Left kidney (tissue), 2 donors: ENCODE measurements around the gene ASB6. TPM values are rescaled to one million over a fixed set of nuclear protein-coding genes. Genes with fewer than 3 reads are reported as not detected.

Source experiments
- DNase-seq: peaks from one replicate; pipeline ENCODE4 v3.0.0-alpha.2; 2013
- polyA plus RNA-seq: library from polyadenylated mRNA; unstranded; fragments of 120-200 nt; gene quantifications from one replicate; pipeline ENCODE4 v1.2.1, GENCODE V29; 2013; ENCODE audit not compliant: insufficient read length

ASB6 gene
- polyA plus RNA-seq, 1 donor, result 16.4 TPM

DNA sequence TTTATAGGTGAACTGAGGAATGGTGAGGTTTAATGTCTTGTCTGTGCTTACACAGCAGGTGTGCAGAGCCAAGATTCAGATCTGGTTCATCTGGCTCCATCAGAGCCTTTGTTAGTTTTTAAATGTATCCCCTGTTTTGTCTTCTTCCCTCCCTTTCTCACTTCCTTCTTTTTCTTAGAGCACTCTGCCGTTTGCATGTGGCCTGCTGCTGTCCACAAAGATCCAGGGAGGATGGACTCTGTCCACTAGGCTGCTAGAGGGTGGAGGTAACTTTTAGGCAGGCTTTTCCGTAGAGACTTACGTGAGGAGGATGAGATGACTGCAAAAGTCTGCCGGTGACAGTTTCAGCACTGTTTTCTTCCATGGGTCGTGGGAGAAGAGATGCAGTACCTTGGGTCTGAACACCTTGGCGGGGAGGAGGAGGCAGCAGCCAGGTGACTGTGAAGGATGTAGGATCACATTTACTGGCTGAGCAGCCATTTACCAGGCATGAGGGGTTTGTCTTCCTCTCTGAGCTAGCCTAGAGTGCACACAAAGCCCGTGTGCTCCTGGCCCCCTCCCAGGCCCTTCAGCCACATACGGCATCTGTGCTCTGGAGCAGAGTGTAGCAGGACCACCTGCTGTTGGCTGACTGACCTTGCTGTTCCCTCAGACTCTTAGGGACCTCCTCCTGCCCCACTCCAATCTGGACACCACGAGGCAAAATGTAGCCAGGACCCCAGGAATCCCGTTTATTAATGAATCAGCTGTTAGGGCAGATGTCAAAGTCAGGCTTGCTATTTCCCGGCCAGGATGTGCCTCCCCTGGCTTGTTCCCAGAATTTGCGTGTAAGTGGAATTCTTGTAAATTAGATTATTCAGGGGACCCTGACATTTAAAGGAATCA, 14.2 kb downstream of the ASB6 start:
- DNase-seq, result no peak

GRCh38 chr9:129626625-129627284, 15.2 kb downstream of the ASB6 start:
- no peak for DNase-seq

GRCh38 chr9:129626079-129626624, 15.8 kb downstream of the ASB6 start, which contains the start of gene NTMT1:
Gene NTMT1, plus strand, starts transcription at chr9:129626163. Its CDS starts 6,541 bp downstream, at chr9:129632704.
- DNase-seq, result peak; percentile 79

GRCh38 chr9:129624947-129625346, 17.0 kb downstream of the ASB6 start:
- DNase-seq, result no peak

- DNase-seq, result no peak
Observed at GRCh38 chr9:129624168-129624759, 17.7 kb downstream of the ASB6 start.

DNA sequence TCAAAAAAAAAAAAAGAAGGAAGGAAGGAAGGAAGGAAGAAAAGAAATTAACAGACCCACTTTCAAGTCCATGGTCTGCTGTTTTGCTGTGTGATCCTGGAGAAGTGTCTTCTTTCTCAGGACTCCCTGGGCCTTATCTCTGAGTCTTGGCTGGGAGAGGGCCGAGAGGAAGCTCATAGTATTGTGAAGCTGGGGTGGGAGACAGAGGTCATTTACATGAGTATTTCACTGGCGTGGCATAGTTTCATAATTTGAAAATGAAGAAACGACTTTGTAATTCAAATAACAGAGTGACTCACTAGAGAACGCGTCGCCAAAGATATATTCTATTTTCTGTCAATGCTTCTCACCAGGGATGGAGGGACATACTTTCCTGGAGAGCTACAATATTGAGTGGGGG, 18.6 kb downstream of the ASB6 start:
- no peak for DNase-seq

DNA sequence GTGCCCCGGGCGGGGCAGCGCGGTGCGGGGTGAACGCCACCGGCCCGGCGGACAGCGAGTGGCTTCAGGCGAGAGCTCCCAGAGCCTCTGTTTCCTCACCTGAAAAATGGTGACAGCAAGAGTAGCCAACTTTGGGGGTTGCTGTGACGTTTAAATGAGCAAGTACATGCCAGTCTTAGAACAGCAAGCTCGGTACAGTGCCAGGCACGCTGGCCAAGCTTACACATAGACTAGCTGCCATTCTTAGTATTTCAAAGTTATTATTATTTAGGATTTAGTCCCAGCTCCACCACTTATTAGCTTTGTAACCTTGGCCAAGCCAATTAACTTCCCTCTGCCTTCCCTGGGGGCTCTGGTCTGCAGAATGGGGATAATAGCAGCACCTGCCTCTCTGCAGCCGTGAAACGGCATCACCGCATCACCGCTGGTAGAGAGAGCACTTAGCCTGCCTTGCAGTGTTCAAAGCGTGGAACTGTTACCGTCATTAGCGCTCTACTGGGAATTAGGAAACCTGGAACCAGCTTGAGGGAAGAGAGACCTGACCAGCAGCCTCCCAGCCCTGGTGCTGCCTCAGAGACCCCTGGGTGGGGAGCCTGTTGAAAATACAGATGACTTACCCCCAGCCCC, 21.2 kb downstream of the ASB6 start, which contains the start of gene C9orf50:
C9orf50 (minus strand) TSS at position 433 of the 627 bp plus-strand sequence. CDS start 527 bp downstream, outside the sequence.
- DNase-seq, result no peak

DNA sequence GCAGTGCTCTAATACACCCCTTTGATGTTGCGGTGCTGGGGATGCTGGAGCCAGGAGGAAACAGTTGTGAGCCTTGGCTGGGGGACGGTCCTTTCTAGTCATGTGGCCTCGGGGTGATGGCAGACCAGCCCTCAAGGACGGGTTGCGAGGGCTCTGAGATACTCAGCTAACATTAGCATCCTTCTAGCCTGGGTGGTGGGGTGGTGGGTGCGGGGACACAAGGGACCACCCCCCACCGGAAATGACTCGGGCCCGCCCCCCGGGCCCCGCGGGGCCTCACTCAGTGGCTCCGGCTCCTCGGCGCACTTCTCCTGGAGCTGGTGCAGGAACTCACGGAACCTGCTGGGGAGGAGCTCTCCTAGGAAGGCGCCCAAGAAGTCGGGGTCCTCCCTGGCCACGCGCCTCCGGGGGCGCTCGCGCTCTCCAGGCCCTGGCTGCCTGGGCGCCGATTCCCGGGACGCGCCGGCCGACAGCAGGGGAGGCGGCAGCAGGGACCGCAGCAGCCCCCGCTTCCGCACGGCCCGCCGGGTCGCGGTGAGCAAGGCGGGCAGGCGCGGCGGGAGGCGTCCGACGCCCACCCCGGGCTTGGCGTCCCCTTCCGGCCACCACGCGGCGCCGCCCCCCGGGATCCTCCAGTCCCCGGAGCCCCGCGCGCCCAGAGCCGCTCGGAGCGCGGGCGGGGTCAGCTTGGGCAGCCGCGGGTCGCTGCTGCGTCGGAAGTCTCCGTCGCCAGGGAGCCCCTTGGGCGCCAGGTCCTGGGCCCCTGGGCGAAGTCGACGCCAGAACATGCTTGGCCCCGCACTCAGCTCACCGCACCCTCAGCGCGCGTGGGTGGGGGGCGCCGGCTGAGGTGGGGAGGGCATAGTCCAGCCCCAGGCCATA, 21.9 kb downstream of the ASB6 start:
- peak; percentile 50 for DNase-seq

DNA sequence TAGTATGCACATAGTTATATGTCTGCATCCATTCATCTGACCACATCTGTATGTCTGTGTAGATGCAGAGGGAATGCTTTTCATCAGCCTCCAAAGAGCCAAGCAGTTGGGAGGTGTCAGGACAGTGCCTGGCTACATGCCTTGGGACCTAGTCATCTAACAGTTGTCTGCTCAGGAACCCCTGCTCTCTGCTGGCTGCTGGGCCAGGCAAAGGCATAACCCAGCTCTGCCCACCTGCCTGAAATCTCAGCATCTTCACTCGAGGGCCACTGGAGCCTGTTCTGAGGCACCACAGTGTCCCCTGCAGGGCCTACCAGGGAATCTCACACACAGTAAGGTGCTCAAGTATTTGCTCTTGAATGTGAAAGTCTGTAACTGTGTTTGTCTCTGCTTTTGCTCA, 24.8 kb downstream of the ASB6 start:
- DNase-seq, result no peak

DNA sequence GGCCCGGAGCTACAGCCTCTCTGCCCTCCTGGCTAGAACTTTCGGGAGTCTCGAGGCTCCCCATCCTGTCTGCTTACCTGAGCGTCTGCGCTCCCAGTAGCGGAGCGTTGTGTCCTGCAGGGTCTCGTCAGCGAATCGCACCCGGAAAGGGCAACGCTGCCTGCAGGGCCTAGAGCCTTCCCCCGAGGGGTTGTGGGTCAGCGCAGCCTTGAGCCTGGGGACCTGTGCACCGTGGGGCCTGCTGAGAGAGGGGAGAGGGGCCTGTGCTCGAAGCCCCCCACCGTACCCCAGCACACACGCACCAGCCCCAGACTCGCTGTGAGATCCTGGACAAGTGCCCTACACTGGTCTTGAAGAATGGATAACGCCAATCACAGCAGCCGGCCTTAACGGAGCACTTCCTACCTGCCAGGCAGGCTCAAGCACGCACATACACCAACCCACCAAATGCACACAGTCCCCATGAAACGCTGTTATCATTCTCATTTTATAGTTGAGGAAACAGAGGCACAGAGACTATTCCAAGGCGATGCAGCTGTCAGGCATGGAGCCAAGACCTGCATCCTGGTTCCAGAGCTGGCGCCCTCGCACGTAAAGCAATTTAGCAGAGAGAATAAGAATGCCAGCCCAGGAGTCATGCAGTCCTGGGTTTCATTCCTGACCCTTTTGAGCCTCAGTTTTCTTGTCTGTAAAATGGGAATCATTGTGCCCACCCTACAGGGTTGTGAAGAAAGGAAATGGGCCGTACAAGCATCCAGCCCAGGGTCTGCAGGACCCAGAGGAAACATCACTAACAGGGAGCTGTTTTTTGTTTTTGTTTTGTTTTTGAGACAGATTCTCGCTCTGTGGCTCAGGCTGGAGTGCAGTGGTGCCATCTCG, 26.3 kb downstream of the ASB6 start:
- DNase-seq, result no peak

- no peak for DNase-seq
Observed at GRCh38 chr9:129614932-129615331, 27.0 kb downstream of the ASB6 start.

DNA sequence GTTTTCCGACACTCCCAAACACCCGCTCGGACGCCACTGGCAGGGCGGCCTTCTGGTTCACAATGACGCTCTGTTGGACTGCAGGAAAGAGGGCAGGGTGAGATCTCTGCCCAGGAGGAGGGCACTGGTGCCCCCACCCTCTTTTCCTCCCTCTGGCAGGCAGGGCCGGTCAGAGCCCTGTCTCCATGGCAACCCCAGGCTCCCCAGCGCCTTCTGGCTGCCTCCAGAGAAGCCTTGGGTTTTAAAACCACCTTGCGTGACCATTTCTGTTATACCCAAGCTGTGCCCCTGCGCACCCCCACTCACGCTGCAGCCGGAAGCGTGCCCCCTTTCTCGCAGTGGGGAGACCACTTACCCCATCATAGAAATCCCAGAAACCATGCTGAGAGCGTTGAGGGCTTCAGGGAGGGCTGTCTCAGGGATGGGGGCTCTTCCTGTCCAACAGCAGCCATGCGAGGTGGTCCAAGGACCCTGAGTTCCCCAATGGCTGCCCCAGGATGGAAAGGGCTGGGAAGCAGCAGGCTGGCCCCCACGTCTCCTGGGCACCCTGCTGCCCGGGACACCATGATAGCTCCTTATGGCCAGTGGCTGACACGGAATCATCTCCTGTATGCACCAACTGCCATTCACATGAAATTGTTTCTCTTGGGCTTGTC, 28.3 kb downstream of the ASB6 start:
- DNase-seq, result peak; percentile 75

DNA sequence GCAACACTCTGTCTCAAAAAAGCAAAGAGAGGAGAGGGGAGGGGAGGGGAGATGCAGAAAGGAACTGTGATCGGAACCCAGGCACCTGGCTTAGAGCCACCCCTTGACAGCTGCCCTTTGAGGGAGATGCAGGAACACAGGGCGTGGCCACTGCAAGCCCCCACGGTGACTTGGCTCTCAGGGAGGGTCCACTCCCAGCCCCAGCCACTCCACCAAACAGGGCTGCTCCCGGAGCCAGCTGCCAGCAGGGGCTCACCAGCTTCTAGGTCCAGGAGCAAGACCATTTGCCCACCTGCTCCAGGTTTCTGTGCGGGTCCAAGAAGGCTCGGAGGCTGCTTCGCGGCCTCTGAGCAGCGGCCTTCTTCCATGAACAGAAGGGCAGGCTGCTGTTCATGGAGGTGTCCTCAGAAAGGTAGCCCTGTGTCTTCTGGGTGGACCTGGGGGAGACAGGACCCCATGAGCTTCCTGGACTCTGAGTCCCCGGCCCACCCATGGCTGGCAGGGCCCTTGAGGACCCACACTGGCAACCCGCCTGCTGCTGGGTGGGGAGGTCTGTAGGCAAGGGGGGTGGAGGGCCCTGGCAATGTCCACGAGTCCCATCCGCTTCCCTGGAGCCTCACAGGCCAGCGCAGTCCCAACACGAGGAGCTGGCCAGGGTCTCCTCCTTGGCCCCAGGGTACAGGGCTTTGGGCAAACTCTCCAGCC, 29.0 kb downstream of the ASB6 start:
- DNase-seq, result no peak

- no peak for DNase-seq
Observed at GRCh38 chr9:129612123-129612522, 29.8 kb downstream of the ASB6 start.

GRCh38 chr9:129611307-129611800, 30.6 kb downstream of the ASB6 start:
- DNase-seq, result no peak

DNA sequence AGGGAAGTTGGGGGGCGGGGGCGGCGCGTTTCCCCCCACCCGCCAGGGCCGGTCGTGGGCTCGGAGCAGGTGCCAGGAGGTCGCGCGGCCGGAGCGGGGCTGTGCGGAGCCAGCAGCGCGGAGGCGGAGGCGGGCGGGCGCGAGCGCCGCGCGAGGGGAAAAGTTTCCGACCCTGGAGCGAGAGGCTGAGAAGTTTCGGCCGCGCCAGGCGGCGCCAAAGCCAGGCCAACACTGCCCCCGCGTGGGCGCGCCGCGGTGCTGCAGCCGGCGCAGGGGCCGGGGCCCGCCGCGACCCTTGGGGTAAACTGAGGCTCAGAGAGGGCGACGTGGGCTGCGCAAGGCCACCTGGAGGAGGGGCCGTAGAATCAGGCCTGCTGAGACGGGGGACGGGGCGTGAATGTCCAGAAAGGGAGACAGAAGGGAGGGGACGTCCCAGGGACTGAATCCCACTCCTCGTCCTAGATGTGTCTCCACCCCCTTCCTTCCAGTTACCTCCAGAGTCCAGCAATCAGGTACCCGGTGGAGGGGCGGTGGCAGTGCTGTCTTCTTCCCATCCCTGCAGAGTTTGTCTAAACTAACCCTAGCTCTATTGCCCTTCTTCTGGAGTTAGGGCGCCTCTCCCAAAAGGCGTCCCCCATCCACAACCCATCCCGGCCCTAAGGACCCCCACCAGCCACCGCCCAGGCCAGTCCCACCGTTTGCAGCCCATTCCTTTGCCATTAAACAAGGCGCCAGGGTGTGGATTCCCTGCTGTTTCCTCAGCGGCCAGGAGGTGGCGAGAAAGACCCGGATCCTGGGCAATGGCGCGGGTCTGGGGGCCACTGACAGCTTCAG, 31.3 kb downstream of the ASB6 start:
- no peak for DNase-seq

GRCh38 chr9:129610213-129610472, 31.8 kb downstream of the ASB6 start:
- no peak for DNase-seq
